Endothelial cell of umbilical vein (primary cell): ENCODE results near the gene TTI1. TPM values are rescaled to one million over a fixed set of nuclear protein-coding genes. Genes with fewer than 3 reads are reported as not detected.

Source experiments
- BruUV-seq: library from RNA; stranded (reverse); fragments of 400-500 nt; replicated peaks from 2 replicates; lab custom pipeline; 2021; lab: Mats Ljungman, UMichigan
- CTCF ChIA-PET: fragments of 300-600, 350-600 bp; sonication (Branson Sonifier 250); formaldehyde crosslinking; loops from one replicate; lab custom pipeline; 2021; ENCODE audit warnings: antibody characterized with exemption, inconsistent platforms; lab: Charles Lee
- POLR2A ChIA-PET: fragments of 300-600, 350-600 bp; sonication (Branson Sonifier 250); formaldehyde crosslinking; loops from one replicate; lab custom pipeline; 2021; ENCODE audit warnings: antibody characterized with exemption, inconsistent platforms; lab: Charles Lee
- DNase-seq: peaks from one replicate; pipeline ENCODE4 v3.0.0-alpha.2; 2011; ENCODE audit warnings: low read depth, low spot score
- FAIRE-seq: peaks from 2 replicates; lab custom pipeline; 2011; peaks lifted over from hg19 to GRCh38; lab: Jason Lieb, UNC
- H2AFZ ChIP-seq: 2 replicates; pipeline ENCODE4 v1.6.0; 2012; ENCODE audit warnings: low read depth, low read length, control low read depth, inconsistent platforms
- H3K27ac ChIP-seq: 2 replicates; pipeline ENCODE4 v1.5.1; 2011; ENCODE audit warnings: low read depth, mild to moderate bottlenecking, control low read depth, low read length, moderate library complexity; ENCODE audit not compliant: insufficient read depth
- H3K27me3 ChIP-seq, 2 experiments: 2 replicates each; pipeline versions ENCODE4 v1.6.0 to v1.6.1; 2011; ENCODE audit warnings: low read length in 2 of 2, mixed read lengths in 1 of 2; ENCODE audit not compliant: control insufficient read depth in 2 of 2, insufficient read depth in 2 of 2
- H3K36me3 ChIP-seq, 2 experiments: 2 replicates in 1 of 2; 3 replicates in 1 of 2; pipeline ENCODE4 v1.5.1; 2011; ENCODE audit warnings: low read length in 2 of 2, mild to moderate bottlenecking in 1 of 2, moderate library complexity in 1 of 2; ENCODE audit not compliant: control insufficient read depth in 2 of 2, insufficient read depth in 2 of 2; ENCODE audit errors: extremely low read depth in 1 of 2
- H3K4me1 ChIP-seq: 3 replicates; pipeline ENCODE4 v1.5.1; 2011; ENCODE audit warnings: mild to moderate bottlenecking, low read length; ENCODE audit not compliant: control insufficient read depth, insufficient read depth; ENCODE audit errors: extremely low read depth
- H3K4me2 ChIP-seq: 2 replicates; pipeline ENCODE4 v1.6.1; 2011; ENCODE audit warnings: low read length, control low read depth, mixed read lengths; ENCODE audit not compliant: insufficient read depth
- H3K4me3 ChIP-seq, 3 experiments: fragments of 200-600 bp in 1 of 3; sonication (generic), shearing (Covaris generic) in 1 of 3; replicated peaks in 1 of 3; 2 replicates each; pipeline ENCODE4 v1.5.1; 2011 to 2016; ENCODE audit warnings: control low read depth in 3 of 3, low read length in 3 of 3, mild to moderate bottlenecking in 2 of 3, inconsistent platforms in 1 of 3, low read depth in 1 of 3, moderate library complexity in 1 of 3; ENCODE audit not compliant: insufficient read depth in 1 of 3
- H3K79me2 ChIP-seq: 2 replicates; pipeline ENCODE4 v1.6.0; 2012; ENCODE audit warnings: low read length, inconsistent platforms; ENCODE audit not compliant: control insufficient read depth, insufficient read depth
- H3K9ac ChIP-seq: replicated peaks from 2 replicates; pipeline ENCODE3; 2011; ENCODE audit warnings: low read length, control low read depth; ENCODE audit not compliant: insufficient read depth; ENCODE audit errors: extremely low read depth
- H3K9me1 ChIP-seq: replicated peaks from 3 replicates; pipeline ENCODE4 v1.6.0; 2011; ENCODE audit warnings: mild to moderate bottlenecking, low read length; ENCODE audit not compliant: control insufficient read depth, insufficient read depth; ENCODE audit errors: extremely low read depth
- H3K9me3 ChIP-seq: replicated peaks from 2 replicates; pipeline ENCODE4 v1.5.1; 2012; ENCODE audit warnings: low read length, inconsistent platforms; ENCODE audit not compliant: control insufficient read depth, insufficient read depth
- H4K20me1 ChIP-seq: replicated peaks from 2 replicates; pipeline ENCODE3; 2011; ENCODE audit warnings: mild to moderate bottlenecking, low read length; ENCODE audit not compliant: control insufficient read depth, insufficient read depth; ENCODE audit errors: extremely low read depth
- EZH2 ChIP-seq: IDR thresholded peaks from 2 replicates; pipeline ENCODE4 v1.6.1; 2012; ENCODE audit warnings: borderline replicate concordance, low read depth, mild to moderate bottlenecking, moderate library complexity, low read length, inconsistent platforms; ENCODE audit not compliant: severe bottlenecking
- FOS ChIP-seq: IDR thresholded peaks from 2 replicates; pipeline ENCODE4 v1.6.1; 2011; ENCODE audit warnings: mild to moderate bottlenecking, low read length, moderate library complexity, borderline replicate concordance; ENCODE audit not compliant: insufficient read depth
- GATA2 ChIP-seq: IDR thresholded peaks from 2 replicates; pipeline ENCODE4 v1.7.0; 2011; ENCODE audit warnings: low read depth, mild to moderate bottlenecking, moderate library complexity, mixed read lengths, low read length; ENCODE audit not compliant: insufficient read length, insufficient read depth
- JUN ChIP-seq: IDR thresholded peaks from 2 replicates; pipeline ENCODE4 v1.6.1; 2011; ENCODE audit warnings: borderline replicate concordance, low read depth; ENCODE audit not compliant: insufficient read length, insufficient read depth
- MYC ChIP-seq: IDR thresholded peaks from one replicate; pipeline ENCODE4 v1.6.1; 2011; ENCODE audit warnings: mild to moderate bottlenecking, low read depth, low read length
- POLR2A ChIP-seq: IDR thresholded peaks from 2 replicates; pipeline ENCODE4 v1.6.1; 2012; ENCODE audit warnings: low read depth, mild to moderate bottlenecking, control low read depth, low read length
- POLR2AphosphoS5 ChIP-seq: IDR thresholded peaks from 2 replicates; pipeline ENCODE4 v1.6.1; 2012; ENCODE audit warnings: low read depth, mild to moderate bottlenecking, control low read depth, low read length, moderate library complexity; ENCODE audit not compliant: insufficient read depth
- dilution Hi-C: fragments of 300-500 bp; cut with MboI; formaldehyde crosslinking; loops from one replicate; pipeline ENCODE4 v1.15.0; 2019; ENCODE audit warnings: low sequenced_read_pairs; ENCODE audit not compliant: extremely low pct_ligation_motif_present
- intact Hi-C: fragments of 100-400 bp; cut with micrococcal nuclease; formaldehyde crosslinking; loops from one replicate; pipeline ENCODE4 v1.10.0; 2022
- polyA plus RNA-seq, 4 experiments: library from polyadenylated mRNA; depleted of rRNA in 3 of 4; stranded (reverse) in 3 of 4; unstranded in 1 of 4; fragments of >200 nt; gene quantifications; 2 replicates each; pipeline versions ENCODE4 v1.2.1 to v1.2.3, GENCODE V29; 2011 to 2012; ENCODE audit warnings: missing spikeins in 1 of 4
- total RNA-seq: library from RNA; stranded (reverse); gene quantifications from 2 replicates; pipeline ENCODE4 v1.2.3, GENCODE V29; 2021
- TF ChIP-seq, protein P1 (sequence below): IDR thresholded peaks from 2 replicates; pipeline ENCODE4 v1.6.1; 2011; ENCODE audit not compliant: insufficient read depth, insufficient read length
- TF ChIP-seq, protein P2 (sequence below), 2 donors: IDR thresholded peaks; 1 replicate in 1 of 2; 2 replicates in 1 of 2; pipeline ENCODE4 v1.5.1; 2011; ENCODE audit warnings: low read length in 2 of 2, mild to moderate bottlenecking in 2 of 2, moderate library complexity in 2 of 2, control low read depth in 1 of 2, inconsistent platforms in 1 of 2, low read depth in 1 of 2; ENCODE audit not compliant: insufficient read depth in 1 of 2; ENCODE audit errors: extremely low read depth in 1 of 2

Gene TTI1
- total and polyA plus RNA-seq, 2 donors (not counting 3 experiments of a cell fraction or from before 2014, with no cell fraction given): 13.2 to 23.2 TPM

DNA sequence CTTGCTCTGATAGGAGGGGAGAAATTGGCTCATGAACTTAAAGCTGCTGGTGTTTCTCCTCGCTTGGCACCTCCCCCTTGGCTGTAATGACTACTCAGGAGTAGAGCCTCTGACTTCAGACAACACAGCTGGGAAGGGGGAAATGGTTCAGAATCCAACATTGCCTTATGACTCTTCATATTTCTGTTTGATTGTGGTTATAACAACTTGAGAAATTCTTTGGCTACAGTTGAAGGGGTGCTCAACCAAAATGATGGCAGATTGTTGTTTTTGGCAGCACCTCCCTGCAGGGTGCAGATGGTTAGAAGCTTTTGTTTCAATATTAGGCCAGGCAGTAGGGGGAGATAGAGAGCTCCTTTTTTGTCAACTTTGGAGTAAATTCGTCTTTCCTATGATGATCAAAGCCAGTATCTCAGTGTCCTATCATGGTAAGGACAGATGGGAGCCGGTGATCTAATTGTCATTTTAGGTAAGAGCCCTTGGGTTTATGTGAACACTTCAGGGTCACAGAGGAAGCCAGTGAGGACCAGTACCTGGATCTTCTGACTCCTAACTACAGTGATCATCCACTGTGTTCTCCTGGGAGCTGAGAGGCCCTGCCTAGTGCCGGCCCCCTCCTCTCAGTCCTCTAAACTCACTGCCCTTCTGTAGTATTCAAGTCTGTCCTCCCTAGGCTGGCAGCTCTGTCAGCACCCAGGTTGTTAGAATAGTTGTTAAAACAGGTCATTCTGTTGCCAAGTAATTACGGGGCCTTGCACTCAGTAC is 40.2 kb upstream of the TTI1 start:
- TF ChIP-seq, protein P1, sequence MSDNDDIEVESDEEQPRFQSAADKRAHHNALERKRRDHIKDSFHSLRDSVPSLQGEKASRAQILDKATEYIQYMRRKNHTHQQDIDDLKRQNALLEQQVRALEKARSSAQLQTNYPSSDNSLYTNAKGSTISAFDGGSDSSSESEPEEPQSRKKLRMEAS: no peak
- TF ChIP-seq JUN (no peak), EZH2 (no peak), GATA2 (peak; percentile 37), POLR2AphosphoS5 (peak; percentile 52), POLR2A (peak; percentile 24), FOS (peak; percentile 44), MYC (no peak)
- TF ChIP-seq, protein P2, sequence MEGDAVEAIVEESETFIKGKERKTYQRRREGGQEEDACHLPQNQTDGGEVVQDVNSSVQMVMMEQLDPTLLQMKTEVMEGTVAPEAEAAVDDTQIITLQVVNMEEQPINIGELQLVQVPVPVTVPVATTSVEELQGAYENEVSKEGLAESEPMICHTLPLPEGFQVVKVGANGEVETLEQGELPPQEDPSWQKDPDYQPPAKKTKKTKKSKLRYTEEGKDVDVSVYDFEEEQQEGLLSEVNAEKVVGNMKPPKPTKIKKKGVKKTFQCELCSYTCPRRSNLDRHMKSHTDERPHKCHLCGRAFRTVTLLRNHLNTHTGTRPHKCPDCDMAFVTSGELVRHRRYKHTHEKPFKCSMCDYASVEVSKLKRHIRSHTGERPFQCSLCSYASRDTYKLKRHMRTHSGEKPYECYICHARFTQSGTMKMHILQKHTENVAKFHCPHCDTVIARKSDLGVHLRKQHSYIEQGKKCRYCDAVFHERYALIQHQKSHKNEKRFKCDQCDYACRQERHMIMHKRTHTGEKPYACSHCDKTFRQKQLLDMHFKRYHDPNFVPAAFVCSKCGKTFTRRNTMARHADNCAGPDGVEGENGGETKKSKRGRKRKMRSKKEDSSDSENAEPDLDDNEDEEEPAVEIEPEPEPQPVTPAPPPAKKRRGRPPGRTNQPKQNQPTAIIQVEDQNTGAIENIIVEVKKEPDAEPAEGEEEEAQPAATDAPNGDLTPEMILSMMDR (IDR thresholded peaks at IDR 0.05; ENCODE audit: extremely low read depth in 1 of 2, insufficient read depth in 1 of 2, low read depth in 1 of 2, low read length in 2 of 2): peak; percentile 68 to 82
- no peak overlapping the region for H3K4me3 ChIP-seq
- peaks cover 3% of the 10 kb centered on the region for H3K79me2 ChIP-seq
- H3K36me3 ChIP-seq: peaks cover 9 to 10% of the 10 kb centered on the region in 2 experiments
- BruUV-seq: no TSS peak
- ChIA-PET CTCF (interaction anchor here (0.6 to 4.3 kb wide), 52 partner anchors 8 to 509 kb away, joined by 3 to 104 read pairs (median 8); partner anchors contain the start of genes TGM2 and TTI1), POLR2A (interaction anchor here (0.9 to 1.6 kb wide), 3 partner anchors 54 to 67 kb away, joined by 3 to 6 read pairs (median 6); no protein-coding TSS in a partner anchor)
- no peaks in the 10 kb centered on the region for H4K20me1 ChIP-seq
- peaks cover 14% of the 10 kb centered on the region for H3K4me1 ChIP-seq
- H3K4me2 ChIP-seq: peak overlapping the region; percentile 9
- no peaks in the 10 kb centered on the region for H3K9me3 ChIP-seq
- no peaks in the 10 kb centered on the region for H3K9me1 ChIP-seq
- DNase-seq (peak; percentile 96), FAIRE-seq (peak; percentile 75)
- dilution Hi-C loops (no loop called here), intact Hi-C loops (loop anchor here (1.0 to 2.0 kb wide), 5 partner anchors 11 to 148 kb away; partner anchors contain the start of gene TGM2)
- no peak overlapping the region for H2AFZ ChIP-seq
- peak overlapping the region; percentile 26 for H3K9ac ChIP-seq
- no peaks in the 10 kb centered on the region for H3K27me3 ChIP-seq
- peak overlapping the region; percentile 35 for H3K27ac ChIP-seq
